ENCODE measurements around the gene PPP1R26.
"Not testable (repeated sequence)": the region's sequence is repeated elsewhere in the genome, so short reads cannot be mapped to it uniquely, and the experiment has no call there.

The PPP1R26 gene

GRCh38 chr9:135455401-135456030 is 24.1 kb upstream of the PPP1R26 start:
- no peak for TF ChIP-seq CTCF (conservative IDR thresholded peaks at IDR 0.05; ENCODE audit: low read length)
- DNase-seq (ENCODE audit: low read depth) = no peak
- H3K4me3 ChIP-seq (ENCODE audit: low read length) = no peak overlapping the region

- H3K4me3 ChIP-seq (ENCODE audit: low read length) = no peak overlapping the region
- no peak for TF ChIP-seq CTCF (conservative IDR thresholded peaks at IDR 0.05; ENCODE audit: low read length)
- no peak for DNase-seq (ENCODE audit: low read depth)
Measured at GRCh38 chr9:135456436-135457104, 23.0 kb upstream of the PPP1R26 start.

GRCh38 chr9:135458478-135458877 is 21.1 kb upstream of the PPP1R26 start:
- not testable (repeated sequence) for DNase-seq (ENCODE audit: low read depth); H3K4me3 ChIP-seq (ENCODE audit: low read length)

GRCh38 chr9:135461936-135462335 is 17.6 kb upstream of the PPP1R26 start:
- H3K4me3 ChIP-seq (ENCODE audit: low read length) = no peak overlapping the region
- no peak for DNase-seq (ENCODE audit: low read depth)
- TF ChIP-seq CTCF (conservative IDR thresholded peaks at IDR 0.05; ENCODE audit: low read length) = no peak

- no peak overlapping the region for H3K4me3 ChIP-seq (ENCODE audit: low read length)
- DNase-seq (ENCODE audit: low read depth) = peak; percentile 18
- TF ChIP-seq CTCF (conservative IDR thresholded peaks at IDR 0.05; ENCODE audit: low read length) = no peak
Measured at GRCh38 chr9:135463140-135463539, 16.4 kb upstream of the PPP1R26 start.

GRCh38 chr9:135464181-135464580 is 15.4 kb upstream of the PPP1R26 start:
- no peak overlapping the region for H3K4me3 ChIP-seq (ENCODE audit: low read length)
- DNase-seq (ENCODE audit: low read depth) = no peak
- no peak for TF ChIP-seq CTCF (conservative IDR thresholded peaks at IDR 0.05; ENCODE audit: low read length)

- peak; percentile 48 for DNase-seq (ENCODE audit: low read depth)
- TF ChIP-seq CTCF (conservative IDR thresholded peaks at IDR 0.05; ENCODE audit: low read length) = no peak
- peak overlapping the region; percentile 27 for H3K4me3 ChIP-seq (ENCODE audit: low read length)
Measured at GRCh38 chr9:135468854-135469521, 10.6 kb upstream of the PPP1R26 start.
